Endothelial cell of umbilical vein (primary cell): ENCODE results near the gene LHFPL6.

Source experiments
- EZH2 ChIP-seq: IDR thresholded peaks from 2 replicates; pipeline ENCODE4 v1.6.1; 2012; ENCODE audit warnings: borderline replicate concordance, low read depth, mild to moderate bottlenecking, moderate library complexity, low read length, inconsistent platforms; ENCODE audit not compliant: severe bottlenecking
- FOS ChIP-seq: IDR thresholded peaks from 2 replicates; pipeline ENCODE4 v1.6.1; 2011; ENCODE audit warnings: mild to moderate bottlenecking, low read length, moderate library complexity, borderline replicate concordance; ENCODE audit not compliant: insufficient read depth
- POLR2A ChIP-seq: IDR thresholded peaks from 2 replicates; pipeline ENCODE4 v1.6.1; 2012; ENCODE audit warnings: low read depth, mild to moderate bottlenecking, control low read depth, low read length
- POLR2AphosphoS5 ChIP-seq: IDR thresholded peaks from 2 replicates; pipeline ENCODE4 v1.6.1; 2012; ENCODE audit warnings: low read depth, mild to moderate bottlenecking, control low read depth, low read length, moderate library complexity; ENCODE audit not compliant: insufficient read depth
- TF ChIP-seq, protein P1 (sequence below), 2 donors: IDR thresholded peaks; 1 replicate in 1 of 2; 2 replicates in 1 of 2; pipeline ENCODE4 v1.5.1; 2011; ENCODE audit warnings: low read length in 2 of 2, mild to moderate bottlenecking in 2 of 2, moderate library complexity in 2 of 2, control low read depth in 1 of 2, inconsistent platforms in 1 of 2, low read depth in 1 of 2; ENCODE audit not compliant: insufficient read depth in 1 of 2; ENCODE audit errors: extremely low read depth in 1 of 2
- TF ChIP-seq, protein P2 (sequence below): IDR thresholded peaks from 2 replicates; pipeline ENCODE4 v1.6.1; 2011; ENCODE audit not compliant: insufficient read depth, insufficient read length

DNA sequence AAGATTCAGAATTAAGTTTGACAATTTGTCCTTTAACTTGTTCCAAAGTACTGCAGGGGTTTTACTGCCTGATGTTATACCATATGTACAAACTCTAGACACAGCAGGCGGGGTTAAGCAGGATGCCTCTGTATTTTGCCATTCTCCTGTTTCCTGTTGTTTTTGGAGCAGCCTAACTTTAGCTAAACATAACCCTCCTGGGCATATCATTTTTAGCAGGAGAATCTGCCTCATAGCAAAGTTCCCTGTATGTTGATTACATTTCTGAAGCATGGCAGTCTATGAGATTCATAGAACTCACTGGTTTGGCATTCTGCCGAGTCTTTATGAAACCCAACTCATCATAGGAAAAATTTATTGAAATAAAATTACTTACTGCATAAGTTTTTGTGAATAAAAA, 5.2 kb downstream of the LHFPL6 start:
- TF ChIP-seq, protein P1, sequence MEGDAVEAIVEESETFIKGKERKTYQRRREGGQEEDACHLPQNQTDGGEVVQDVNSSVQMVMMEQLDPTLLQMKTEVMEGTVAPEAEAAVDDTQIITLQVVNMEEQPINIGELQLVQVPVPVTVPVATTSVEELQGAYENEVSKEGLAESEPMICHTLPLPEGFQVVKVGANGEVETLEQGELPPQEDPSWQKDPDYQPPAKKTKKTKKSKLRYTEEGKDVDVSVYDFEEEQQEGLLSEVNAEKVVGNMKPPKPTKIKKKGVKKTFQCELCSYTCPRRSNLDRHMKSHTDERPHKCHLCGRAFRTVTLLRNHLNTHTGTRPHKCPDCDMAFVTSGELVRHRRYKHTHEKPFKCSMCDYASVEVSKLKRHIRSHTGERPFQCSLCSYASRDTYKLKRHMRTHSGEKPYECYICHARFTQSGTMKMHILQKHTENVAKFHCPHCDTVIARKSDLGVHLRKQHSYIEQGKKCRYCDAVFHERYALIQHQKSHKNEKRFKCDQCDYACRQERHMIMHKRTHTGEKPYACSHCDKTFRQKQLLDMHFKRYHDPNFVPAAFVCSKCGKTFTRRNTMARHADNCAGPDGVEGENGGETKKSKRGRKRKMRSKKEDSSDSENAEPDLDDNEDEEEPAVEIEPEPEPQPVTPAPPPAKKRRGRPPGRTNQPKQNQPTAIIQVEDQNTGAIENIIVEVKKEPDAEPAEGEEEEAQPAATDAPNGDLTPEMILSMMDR (IDR thresholded peaks at IDR 0.05; ENCODE audit: extremely low read depth in 1 of 2, insufficient read depth in 1 of 2, low read depth in 1 of 2, low read length in 2 of 2): no peak
- TF ChIP-seq, protein P2, sequence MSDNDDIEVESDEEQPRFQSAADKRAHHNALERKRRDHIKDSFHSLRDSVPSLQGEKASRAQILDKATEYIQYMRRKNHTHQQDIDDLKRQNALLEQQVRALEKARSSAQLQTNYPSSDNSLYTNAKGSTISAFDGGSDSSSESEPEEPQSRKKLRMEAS: no peak
- no peak for TF ChIP-seq POLR2A
- no peak for TF ChIP-seq POLR2AphosphoS5
- TF ChIP-seq FOS: no peak
- no peak for TF ChIP-seq EZH2
